ACC112 (cell line): Measurements from ENCODE around the gene OR3A1.
"Not testable (repeated sequence)": the region's sequence is repeated elsewhere in the genome, so short reads cannot be mapped to it uniquely, and the experiment has no call there.

Source experiments
- H2AFZ ChIP-seq: fragments of 200-600 bp; sonication (generic); one replicate; pipeline ENCODE4 v1.6.0; 2017; ENCODE audit warnings: antibody characterized with exemption, low read length; ENCODE audit not compliant: unreplicated experiment
- H3K27ac ChIP-seq: fragments of 200-600 bp; sonication (generic); 2 replicates; pipeline ENCODE4 v1.5.1; 2014; ENCODE audit warnings: low read depth, mild to moderate bottlenecking, antibody characterized with exemption, low read length, moderate library complexity
- H3K27me3 ChIP-seq: fragments of 200-600 bp; sonication (generic); 2 replicates; pipeline ENCODE4 v1.6.1; 2014; ENCODE audit warnings: mild to moderate bottlenecking, antibody characterized with exemption, low read length, moderate library complexity, mixed read lengths; ENCODE audit not compliant: insufficient read depth
- H3K36me3 ChIP-seq: fragments of 200-600 bp; sonication (generic); 2 replicates; pipeline ENCODE4 v1.6.1; 2016; ENCODE audit warnings: mild to moderate bottlenecking, antibody characterized with exemption, low read length, moderate library complexity, mixed read lengths; ENCODE audit not compliant: insufficient read depth
- H3K4me1 ChIP-seq: fragments of 200-600 bp; sonication (generic); one replicate; pipeline ENCODE4 v1.6.1; 2016; ENCODE audit warnings: low read length, mixed read lengths; ENCODE audit not compliant: insufficient read depth, unreplicated experiment, control insufficient read depth
- H3K4me3 ChIP-seq: fragments of 200-600 bp; sonication (generic); 2 replicates; pipeline ENCODE4 v1.5.1; 2014; ENCODE audit warnings: mild to moderate bottlenecking, low read depth, low read length
- H3K79me2 ChIP-seq: fragments of 200-600 bp; sonication (generic); one replicate; pipeline ENCODE4 v1.6.0; 2016; ENCODE audit warnings: low read length; ENCODE audit not compliant: control insufficient read depth, unreplicated experiment, insufficient read depth

The OR3A1 gene, protein sequence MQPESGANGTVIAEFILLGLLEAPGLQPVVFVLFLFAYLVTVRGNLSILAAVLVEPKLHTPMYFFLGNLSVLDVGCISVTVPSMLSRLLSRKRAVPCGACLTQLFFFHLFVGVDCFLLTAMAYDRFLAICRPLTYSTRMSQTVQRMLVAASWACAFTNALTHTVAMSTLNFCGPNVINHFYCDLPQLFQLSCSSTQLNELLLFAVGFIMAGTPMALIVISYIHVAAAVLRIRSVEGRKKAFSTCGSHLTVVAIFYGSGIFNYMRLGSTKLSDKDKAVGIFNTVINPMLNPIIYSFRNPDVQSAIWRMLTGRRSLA

GRCh38 chr17:3298260-3298659 is at the start of gene OR3A1:
TSS of gene OR3A1 (minus strand) at chr17:3298360. CDS start at chr17:3292582, 5,778 bp downstream.
- no peaks in the 10 kb centered on the region for H3K4me1 ChIP-seq

DNA sequence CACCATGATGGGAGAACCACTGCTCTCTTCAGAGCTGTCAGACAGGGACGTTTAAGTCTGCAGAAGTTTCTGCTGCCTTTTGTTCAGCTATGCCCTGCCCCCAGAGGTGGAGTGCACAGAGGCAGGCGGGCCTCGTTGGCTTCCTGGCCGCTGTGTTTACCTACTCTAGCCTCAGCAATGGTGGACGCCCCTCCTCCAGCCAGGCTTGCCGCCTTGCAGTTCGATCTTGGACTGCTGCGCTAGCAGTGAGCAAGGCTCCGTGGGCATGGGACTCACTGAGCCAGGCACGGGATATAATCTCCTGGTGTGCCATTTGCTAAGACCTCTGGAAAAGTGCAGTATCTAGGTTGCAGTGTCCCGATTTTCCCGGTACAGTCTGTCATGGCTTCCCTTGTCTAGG is 44.6 kb upstream of the OR3A1 start:
- H3K4me3 ChIP-seq, H3K4me1 ChIP-seq, H3K79me2 ChIP-seq, H3K36me3 ChIP-seq, H3K27me3 ChIP-seq, H2AFZ ChIP-seq, H3K27ac ChIP-seq: not testable (repeated sequence)

More at GRCh38 chr17:3298260-3298659, at the start of gene OR3A1:
- H3K27ac ChIP-seq, result no peak within 1 kb of the TSS
- H3K4me3 ChIP-seq, result no peak within 1 kb of the TSS
- H3K79me2 ChIP-seq, result no peaks in the 10 kb centered on the region
- H2AFZ ChIP-seq, result no peak within 1 kb of the TSS
- no peaks in the 10 kb centered on the region for H3K36me3 ChIP-seq
- H3K27me3 ChIP-seq, result peaks cover 9% of the 10 kb centered on the region; the same call in 1 of the 2 replicates

DNA sequence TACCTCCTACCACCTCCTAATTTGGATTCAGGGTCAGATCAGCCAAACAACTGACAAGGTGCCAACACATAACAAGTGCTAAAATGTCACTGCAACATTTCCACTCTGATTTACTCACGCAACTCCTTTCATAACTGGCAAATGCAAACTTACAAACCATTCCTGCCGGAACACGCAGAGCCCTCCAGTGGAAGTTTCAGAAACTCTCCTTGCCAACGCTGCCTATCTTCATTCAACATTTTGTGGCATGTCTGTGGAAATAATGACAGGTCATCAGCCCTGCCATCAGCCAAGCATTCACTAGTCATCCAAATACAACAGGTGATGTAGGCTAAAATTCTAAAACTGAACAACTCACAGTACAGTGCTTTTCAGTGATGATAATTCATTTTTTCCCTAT is 37.7 kb upstream of the OR3A1 start:
- no peak overlapping the region for H3K27ac ChIP-seq
- H3K79me2 ChIP-seq, result no peaks in the 10 kb centered on the region
- H3K4me1 ChIP-seq, result no peaks in the 10 kb centered on the region
- H3K27me3 ChIP-seq, result no peaks in the 10 kb centered on the region
- H2AFZ ChIP-seq, result no peak overlapping the region
- H3K36me3 ChIP-seq, result no peaks in the 10 kb centered on the region
- H3K4me3 ChIP-seq, result no peak overlapping the region

GRCh38 chr17:3318336-3318735 is 20.2 kb upstream of the OR3A1 start:
- no peak overlapping the region for H2AFZ ChIP-seq
- no peaks in the 10 kb centered on the region for H3K36me3 ChIP-seq
- no peaks in the 10 kb centered on the region for H3K27me3 ChIP-seq
- no peaks in the 10 kb centered on the region for H3K4me1 ChIP-seq
- H3K27ac ChIP-seq, result no peak overlapping the region
- H3K79me2 ChIP-seq, result no peaks in the 10 kb centered on the region
- H3K4me3 ChIP-seq, result no peak overlapping the region

- Histone ChIP-seq H3K4me1 (no peaks in the 10 kb centered on the region), H3K27ac (no peak overlapping the region), H3K4me3 (no peak overlapping the region), H3K27me3 (no peaks in the 10 kb centered on the region), H3K79me2 (no peaks in the 10 kb centered on the region), H2AFZ (no peak overlapping the region), H3K36me3 (no peaks in the 10 kb centered on the region)
Observed at GRCh38 chr17:3316836-3317235, 18.7 kb upstream of the OR3A1 start.

- H3K27me3 ChIP-seq, result no peaks in the 10 kb centered on the region
- no peaks in the 10 kb centered on the region for H3K79me2 ChIP-seq
- H3K4me1 ChIP-seq, result no peaks in the 10 kb centered on the region
Observed at GRCh38 chr17:3308603-3309002, 10.4 kb upstream of the OR3A1 start.

GRCh38 chr17:3295632-3296031 is 2.5 kb downstream of the OR3A1 start:
- no peak overlapping the region for H3K4me3 ChIP-seq
- no peaks in the 10 kb centered on the region for H3K4me1 ChIP-seq
- no peaks in the 10 kb centered on the region for H3K36me3 ChIP-seq
- peaks cover 9% of the 10 kb centered on the region; the same call in 1 of the 2 replicates for H3K27me3 ChIP-seq
- no peak overlapping the region for H2AFZ ChIP-seq
- H3K79me2 ChIP-seq, result no peaks in the 10 kb centered on the region
- no peak overlapping the region for H3K27ac ChIP-seq

More at GRCh38 chr17:3308603-3309002, 10.4 kb upstream of the OR3A1 start:
- Histone ChIP-seq H3K27ac (no peak overlapping the region), H3K4me3 (no peak overlapping the region), H2AFZ (no peak overlapping the region), H3K36me3 (no peaks in the 10 kb centered on the region)

DNA sequence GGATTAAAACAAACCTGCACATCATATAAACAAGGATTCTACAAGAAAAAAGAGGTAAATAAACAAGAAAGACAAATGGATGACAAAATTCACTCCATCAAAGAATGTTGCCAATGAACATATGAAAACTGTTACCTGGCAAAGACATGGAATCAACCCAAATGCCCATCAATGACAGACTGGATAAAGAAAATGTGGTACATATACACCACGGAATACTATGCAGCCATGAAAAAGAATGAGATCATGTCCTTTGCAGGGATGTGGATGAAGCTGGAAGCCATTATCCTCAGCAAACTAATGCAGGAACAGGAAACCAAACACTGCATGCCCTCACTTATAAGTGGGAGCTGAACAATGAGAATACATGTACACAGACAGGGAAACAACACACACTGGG is 4.6 kb downstream of the OR3A1 start:
- H3K27me3 ChIP-seq, H3K36me3 ChIP-seq, H2AFZ ChIP-seq, H3K27ac ChIP-seq, H3K79me2 ChIP-seq, H3K4me1 ChIP-seq, H3K4me3 ChIP-seq: not testable (repeated sequence)

GRCh38 chr17:3282901-3283300 is 15.3 kb downstream of the OR3A1 start:
- H3K79me2 ChIP-seq, result no peaks in the 10 kb centered on the region
- no peaks in the 10 kb centered on the region for H3K4me1 ChIP-seq

GRCh38 chr17:3276126-3276525 is 22.0 kb downstream of the OR3A1 start:
- Histone ChIP-seq H3K27ac (no peak overlapping the region), H3K4me3 (no peak overlapping the region), H3K36me3 (no peaks in the 10 kb centered on the region)

More at GRCh38 chr17:3282901-3283300, 15.3 kb downstream of the OR3A1 start:
- Histone ChIP-seq H3K4me3 (no peak overlapping the region), H3K27ac (no peak overlapping the region), H3K36me3 (no peaks in the 10 kb centered on the region), H3K27me3 (no peaks in the 10 kb centered on the region), H2AFZ (no peak overlapping the region)

DNA sequence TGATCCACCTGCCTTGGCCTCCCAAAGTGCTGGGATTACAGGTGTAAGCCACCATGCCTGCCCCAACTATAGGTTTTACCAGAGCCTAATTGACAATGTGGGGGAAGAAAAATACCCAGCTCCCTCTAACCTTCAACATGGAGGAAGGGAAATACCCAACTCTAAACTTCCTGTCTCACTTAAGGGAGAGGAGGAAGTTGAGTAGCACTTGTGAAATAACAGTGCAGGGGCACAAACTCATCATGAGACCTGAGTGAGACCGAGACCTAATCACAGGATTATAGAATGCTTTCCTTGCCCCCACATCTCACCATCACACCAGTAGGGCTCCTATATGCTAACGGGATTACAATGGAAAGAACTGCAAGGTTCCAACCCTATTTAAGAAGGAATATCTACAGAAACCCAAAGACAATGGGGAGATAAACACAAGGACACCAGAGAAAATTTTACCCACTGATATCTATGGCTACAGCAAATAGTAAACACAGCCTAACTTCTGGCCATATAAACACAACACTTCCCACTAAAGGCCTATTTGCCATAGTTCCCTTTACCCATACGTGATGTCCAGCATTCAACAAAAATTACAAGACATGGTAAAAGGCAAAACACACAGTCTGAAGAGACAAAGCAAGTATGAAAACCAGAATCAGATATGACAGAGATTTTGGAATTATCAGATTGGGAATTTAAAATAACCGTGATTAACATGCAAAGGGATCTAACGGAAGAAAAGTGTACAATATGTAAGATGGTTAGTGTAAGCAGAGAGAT is 26.9 kb downstream of the OR3A1 start:
- Histone ChIP-seq H3K79me2 (no peaks in the 10 kb centered on the region), H3K27ac (no peak overlapping the region), H2AFZ (no peak overlapping the region), H3K4me1 (no peaks in the 10 kb centered on the region), H3K4me3 (no peak overlapping the region), H3K36me3 (no peaks in the 10 kb centered on the region), H3K27me3 (no peaks in the 10 kb centered on the region)

More at GRCh38 chr17:3276126-3276525, 22.0 kb downstream of the OR3A1 start:
- Histone ChIP-seq H3K79me2 (no peaks in the 10 kb centered on the region), H3K4me1 (no peaks in the 10 kb centered on the region), H3K27me3 (no peaks in the 10 kb centered on the region), H2AFZ (no peak overlapping the region)
